ENCODE data around the gene MARF1. TPM values are rescaled to one million over a fixed set of nuclear protein-coding genes. Genes with fewer than 3 reads are reported as not detected.

Gene MARF1
- polyA plus RNA-seq, 1 donor (not counting 4 experiments of a cell fraction or from before 2014, with no cell fraction given): 12.5 TPM

- TF ChIP-seq CTCF (optimal IDR thresholded peaks at IDR 0.05 in 1 of 3, IDR thresholded peaks at IDR 0.05 in 1 of 3, conservative IDR thresholded peaks at IDR 0.05 in 1 of 3; ENCODE audit: extremely low read depth in 1 of 3, insufficient read depth in 2 of 3, low read length in 3 of 3): no peak
- TF ChIP-seq EZH2 (IDR thresholded peaks at IDR 0.05; ENCODE audit: low read length): no peak
- Histone ChIP-seq H3K9ac (ENCODE audit: control insufficient read depth, extremely low read depth, insufficient read depth, low read length) (no peak overlapping the region), H3K27ac (ENCODE audit: control insufficient read depth, insufficient read depth, low read length) (no peak overlapping the region), H3K9me1 (ENCODE audit: control insufficient read depth, extremely low read depth, insufficient read depth, low read length) (no peaks in the 10 kb centered on the region), H3K4me1 (ENCODE audit: control insufficient read depth, extremely low read depth, insufficient read depth, low read length) (no peaks in the 10 kb centered on the region), H2AFZ (ENCODE audit: control insufficient read depth, low read length) (no peak overlapping the region), H3K9me3 (ENCODE audit: control insufficient read depth, low read depth, low read length) (no peaks in the 10 kb centered on the region), H3K4me3 (ENCODE audit: control insufficient read depth in 2 of 3, extremely low read depth in 1 of 3, insufficient read depth in 2 of 3, low read depth in 1 of 3, low read length in 3 of 3) (no peak overlapping the region), H3K4me2 (ENCODE audit: control insufficient read depth, extremely low read depth, insufficient read depth, low read depth, low read length) (no peak overlapping the region), H3K79me2 (ENCODE audit: control insufficient read depth, insufficient read depth, low read length) (no peaks in the 10 kb centered on the region), H4K20me1 (ENCODE audit: control insufficient read depth, extremely low read depth, insufficient read depth, low read length) (no peaks in the 10 kb centered on the region), H3K36me3 (ENCODE audit: control insufficient read depth in 2 of 2, extremely low read depth in 1 of 2, insufficient read depth in 2 of 2, low read length in 2 of 2) (no peaks in the 10 kb centered on the region), H3K27me3 (ENCODE audit: control insufficient read depth, extremely low read depth, insufficient read depth, low read length) (no peaks in the 10 kb centered on the region)
- DNase-seq (ENCODE audit: low read depth, low spot score) (no peak), FAIRE-seq (no peak)
- dilution Hi-C loops (cut with MboI; ENCODE audit: extremely low pct_ligation_motif_present, low sequenced_read_pairs): no loop called here
Observed at GRCh38 chr16:15566095-15566494, 76.9 kb downstream of the MARF1 start.

- no peak overlapping the region for H2AFZ ChIP-seq (ENCODE audit: control insufficient read depth, low read length)
- no peak overlapping the region for H3K27ac ChIP-seq (ENCODE audit: control insufficient read depth, insufficient read depth, low read length)
- no peaks in the 10 kb centered on the region for H3K9me1 ChIP-seq (ENCODE audit: control insufficient read depth, extremely low read depth, insufficient read depth, low read length)
- no peaks in the 10 kb centered on the region for H3K79me2 ChIP-seq (ENCODE audit: control insufficient read depth, insufficient read depth, low read length)
- H3K36me3 ChIP-seq (ENCODE audit: control insufficient read depth in 2 of 2, extremely low read depth in 1 of 2, insufficient read depth in 2 of 2, low read length in 2 of 2): no peaks in the 10 kb centered on the region
- H3K9me3 ChIP-seq (ENCODE audit: control insufficient read depth, low read depth, low read length): no peaks in the 10 kb centered on the region
- H3K9ac ChIP-seq (ENCODE audit: control insufficient read depth, extremely low read depth, insufficient read depth, low read length): no peak overlapping the region
- no peaks in the 10 kb centered on the region for H3K4me1 ChIP-seq (ENCODE audit: control insufficient read depth, extremely low read depth, insufficient read depth, low read length)
- no peak for FAIRE-seq
- DNase-seq (ENCODE audit: low read depth, low spot score): no peak
- H3K4me2 ChIP-seq (ENCODE audit: control insufficient read depth, extremely low read depth, insufficient read depth, low read depth, low read length): no peak overlapping the region
- no peaks in the 10 kb centered on the region for H4K20me1 ChIP-seq (ENCODE audit: control insufficient read depth, extremely low read depth, insufficient read depth, low read length)
- H3K27me3 ChIP-seq (ENCODE audit: control insufficient read depth, extremely low read depth, insufficient read depth, low read length): no peaks in the 10 kb centered on the region
- H3K4me3 ChIP-seq (ENCODE audit: control insufficient read depth in 2 of 3, extremely low read depth in 1 of 3, insufficient read depth in 2 of 3, low read depth in 1 of 3, low read length in 3 of 3): no peak overlapping the region
- dilution Hi-C loops (cut with MboI; ENCODE audit: extremely low pct_ligation_motif_present, low sequenced_read_pairs): no loop called here
- no peak for TF ChIP-seq CTCF (optimal IDR thresholded peaks at IDR 0.05 in 1 of 3, IDR thresholded peaks at IDR 0.05 in 1 of 3, conservative IDR thresholded peaks at IDR 0.05 in 1 of 3; ENCODE audit: extremely low read depth in 1 of 3, insufficient read depth in 2 of 3, low read length in 3 of 3)
- TF ChIP-seq EZH2 (IDR thresholded peaks at IDR 0.05; ENCODE audit: low read length): no peak
Observed at GRCh38 chr16:15564604-15565339, 78.2 kb downstream of the MARF1 start.
